Measurements from ENCODE around the gene GPR21.

DNA sequence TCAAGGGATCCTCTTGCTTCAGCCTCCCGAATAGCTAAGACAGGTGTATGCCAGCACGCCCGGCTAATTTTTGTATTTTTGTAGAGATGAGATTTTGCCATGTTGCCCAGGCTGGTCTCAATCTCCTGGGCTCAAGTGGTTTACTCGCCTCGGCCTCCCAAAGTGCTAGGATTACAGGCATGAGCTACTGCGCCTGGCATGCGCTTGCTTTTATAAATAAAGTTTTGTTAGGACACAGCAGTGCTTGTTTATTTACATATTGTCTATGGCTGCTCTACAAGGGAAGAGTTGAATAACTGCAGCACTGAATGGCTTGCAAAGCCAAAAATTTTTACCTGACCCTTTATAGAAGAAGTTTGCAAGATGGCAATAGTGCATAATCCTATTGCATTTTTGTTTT is 27.7 kb downstream of the GPR21 start:
- TF ChIP-seq, protein P1, sequence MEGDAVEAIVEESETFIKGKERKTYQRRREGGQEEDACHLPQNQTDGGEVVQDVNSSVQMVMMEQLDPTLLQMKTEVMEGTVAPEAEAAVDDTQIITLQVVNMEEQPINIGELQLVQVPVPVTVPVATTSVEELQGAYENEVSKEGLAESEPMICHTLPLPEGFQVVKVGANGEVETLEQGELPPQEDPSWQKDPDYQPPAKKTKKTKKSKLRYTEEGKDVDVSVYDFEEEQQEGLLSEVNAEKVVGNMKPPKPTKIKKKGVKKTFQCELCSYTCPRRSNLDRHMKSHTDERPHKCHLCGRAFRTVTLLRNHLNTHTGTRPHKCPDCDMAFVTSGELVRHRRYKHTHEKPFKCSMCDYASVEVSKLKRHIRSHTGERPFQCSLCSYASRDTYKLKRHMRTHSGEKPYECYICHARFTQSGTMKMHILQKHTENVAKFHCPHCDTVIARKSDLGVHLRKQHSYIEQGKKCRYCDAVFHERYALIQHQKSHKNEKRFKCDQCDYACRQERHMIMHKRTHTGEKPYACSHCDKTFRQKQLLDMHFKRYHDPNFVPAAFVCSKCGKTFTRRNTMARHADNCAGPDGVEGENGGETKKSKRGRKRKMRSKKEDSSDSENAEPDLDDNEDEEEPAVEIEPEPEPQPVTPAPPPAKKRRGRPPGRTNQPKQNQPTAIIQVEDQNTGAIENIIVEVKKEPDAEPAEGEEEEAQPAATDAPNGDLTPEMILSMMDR (IDR thresholded peaks at IDR 0.05), result no peak
- no peak for TF ChIP-seq POLR2A (IDR thresholded peaks at IDR 0.05)

Data from stomach (tissue), 4 donors.